Suppressor macrophage treated with lipopolysaccharide for 1 hour (primary cell): ENCODE results near the gene TMEM259.

Experiments
- DNase-seq, 3 donors: peaks; one replicate each; pipeline ENCODE4 v3.0.0-alpha.2; 2020 to 2022

TMEM259 gene

DNA sequence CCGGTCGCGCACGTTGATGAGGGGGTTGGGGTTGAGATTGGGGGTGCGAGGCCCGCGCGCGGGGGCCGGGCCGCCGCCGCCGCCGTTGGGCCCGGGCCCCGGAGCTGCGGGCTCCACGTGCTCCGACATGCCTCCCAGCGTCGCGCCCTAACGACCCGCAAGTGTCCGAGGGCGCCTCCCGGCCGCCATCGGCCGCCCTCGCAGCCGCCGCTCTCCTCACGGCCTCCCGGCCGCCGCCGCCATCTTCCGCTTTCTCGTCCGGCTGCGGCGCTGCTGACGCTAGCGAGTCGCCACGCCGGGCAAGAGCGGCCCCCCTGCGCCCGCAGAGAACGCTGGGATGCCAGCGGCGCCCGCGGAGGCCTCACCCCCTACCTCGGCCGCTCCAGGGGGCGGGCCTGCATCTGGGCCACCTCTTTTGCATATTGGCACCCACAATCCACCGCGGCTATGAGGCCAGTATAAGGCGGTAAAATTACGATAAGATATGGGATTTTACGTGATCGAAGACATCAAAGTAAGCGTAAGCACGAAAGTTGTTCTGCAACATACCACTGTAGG, at the start of gene TMEM259:
TSS of gene TMEM259 (minus strand) at position 256 of the 558 bp plus-strand sequence. CDS start at position 129, 127 bp downstream.
- peak; percentile 98 to 99 (median 99) for DNase-seq

GRCh38 chr19:1070576-1070930, 49.6 kb upstream of the TMEM259 start:
- no peak for DNase-seq

DNA sequence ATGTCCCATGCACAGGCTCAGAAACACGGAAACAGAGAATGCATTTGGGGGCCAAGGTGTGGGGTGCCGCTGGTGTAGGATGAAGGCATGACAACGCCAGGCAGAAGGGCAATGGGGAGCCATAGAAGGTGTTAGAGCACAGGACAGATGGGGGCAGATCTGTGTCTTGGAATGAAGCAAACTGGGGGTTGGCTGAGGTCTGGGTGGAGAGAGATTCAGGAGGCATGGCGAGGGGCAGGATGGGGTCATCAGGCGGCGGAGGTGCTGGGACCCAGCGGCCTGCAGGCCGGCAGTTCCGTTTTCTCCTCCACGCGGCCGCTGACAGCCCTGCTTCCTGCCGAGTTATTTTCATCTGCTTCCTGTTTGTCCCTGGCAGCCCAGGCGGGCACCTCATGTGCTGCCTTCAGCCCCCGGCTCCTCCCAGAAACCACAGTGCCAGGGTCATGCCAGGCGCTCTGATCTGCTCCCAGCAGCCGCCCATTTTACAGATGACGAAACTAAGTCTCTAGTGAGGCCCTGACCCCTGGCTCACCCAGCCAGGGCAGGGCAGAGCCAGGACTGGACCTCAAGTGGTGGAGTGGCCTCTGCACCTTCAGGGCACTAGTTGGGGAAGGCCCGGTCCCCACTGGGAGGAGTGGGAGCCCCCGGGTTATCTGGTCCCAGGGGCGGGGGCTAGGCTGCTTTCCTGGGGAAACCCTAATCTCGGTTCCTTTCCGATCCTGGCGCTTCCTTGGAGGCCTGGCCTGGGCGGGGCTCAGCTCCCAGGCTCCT, 48.3 kb upstream of the TMEM259 start:
- peak; percentile 91 to 93 (median 93) for DNase-seq

DNA sequence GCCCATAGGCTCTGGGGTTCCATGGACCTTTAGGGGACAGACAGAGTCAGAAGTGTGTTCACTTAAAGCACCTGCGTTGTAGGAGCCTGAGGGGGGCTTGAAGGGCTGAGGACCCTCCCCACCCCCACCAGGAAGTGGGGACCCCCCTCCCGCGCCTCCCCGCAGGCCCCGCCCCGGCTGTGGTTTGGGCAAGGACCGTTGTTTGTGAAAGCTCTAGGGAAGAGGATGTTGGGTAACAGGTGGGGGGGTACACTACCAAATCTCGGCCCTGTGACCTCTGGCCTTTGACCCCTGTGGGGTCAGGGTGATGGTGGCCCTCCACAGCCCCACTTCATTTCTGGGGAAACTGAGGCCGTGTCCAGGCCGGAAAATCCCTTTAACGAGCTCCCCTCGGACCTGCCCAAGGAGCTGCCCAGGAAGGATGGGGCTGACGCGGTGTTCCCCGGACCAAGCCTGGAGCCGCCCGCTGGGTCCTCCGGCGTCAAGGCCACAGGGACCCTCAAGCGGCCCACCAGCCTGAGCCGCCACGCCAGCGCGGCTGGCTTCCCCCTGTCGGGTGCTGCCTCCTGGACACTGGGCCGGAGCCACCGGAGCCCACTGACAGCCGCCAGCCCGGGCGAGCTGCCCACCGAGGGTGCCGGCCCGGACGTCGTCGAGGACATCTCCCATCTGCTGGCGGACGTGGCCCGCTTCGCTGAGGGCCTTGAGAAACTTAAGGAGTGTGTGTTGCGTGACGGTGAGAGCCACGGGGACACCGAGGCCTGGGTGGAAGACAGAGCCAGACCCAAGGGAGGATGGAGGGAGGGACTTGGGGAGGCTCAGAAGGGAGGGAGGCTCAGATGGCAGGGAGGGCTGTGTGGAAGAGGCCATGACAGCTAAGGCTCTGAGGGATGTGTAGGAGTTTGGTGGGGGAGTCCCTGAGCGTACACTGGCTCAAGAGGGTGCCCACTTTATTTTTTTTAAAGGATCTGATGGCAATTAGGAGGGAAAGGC, 47.4 kb upstream of the TMEM259 start:
- peak; percentile 57 to 75 (median 64) for DNase-seq

DNA sequence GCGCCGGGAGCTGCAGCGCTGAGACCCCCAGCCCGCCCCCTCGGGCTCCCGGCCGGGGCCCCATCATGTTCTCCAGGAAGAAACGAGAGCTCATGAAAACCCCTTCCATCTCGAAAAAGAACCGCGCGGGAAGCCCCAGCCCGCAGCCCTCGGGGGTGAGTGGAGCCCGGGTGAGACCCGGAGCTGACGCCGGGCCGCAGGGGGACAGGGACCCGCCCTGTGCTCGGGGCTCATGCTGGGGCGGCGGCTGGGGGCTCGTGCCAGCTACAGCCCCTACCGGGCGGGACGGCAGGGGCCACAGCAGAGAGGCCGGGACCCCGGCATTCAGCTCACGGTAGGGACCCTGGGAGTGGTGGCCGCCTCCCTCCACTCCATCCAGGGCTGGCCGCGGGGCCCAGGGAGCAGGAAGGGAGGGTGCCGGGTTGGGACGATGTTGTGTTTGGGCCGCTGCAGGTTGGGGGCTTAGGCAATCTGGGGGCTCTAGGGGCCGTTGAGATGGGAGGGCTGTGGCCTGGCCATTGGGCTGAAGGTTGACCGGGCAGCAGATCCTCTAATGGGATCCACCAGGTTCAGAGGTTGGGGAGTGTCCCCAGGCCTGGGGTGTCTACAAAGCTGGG, 46.5 kb upstream of the TMEM259 start:
- peak; percentile 64 to 77 (median 64) for DNase-seq

DNA sequence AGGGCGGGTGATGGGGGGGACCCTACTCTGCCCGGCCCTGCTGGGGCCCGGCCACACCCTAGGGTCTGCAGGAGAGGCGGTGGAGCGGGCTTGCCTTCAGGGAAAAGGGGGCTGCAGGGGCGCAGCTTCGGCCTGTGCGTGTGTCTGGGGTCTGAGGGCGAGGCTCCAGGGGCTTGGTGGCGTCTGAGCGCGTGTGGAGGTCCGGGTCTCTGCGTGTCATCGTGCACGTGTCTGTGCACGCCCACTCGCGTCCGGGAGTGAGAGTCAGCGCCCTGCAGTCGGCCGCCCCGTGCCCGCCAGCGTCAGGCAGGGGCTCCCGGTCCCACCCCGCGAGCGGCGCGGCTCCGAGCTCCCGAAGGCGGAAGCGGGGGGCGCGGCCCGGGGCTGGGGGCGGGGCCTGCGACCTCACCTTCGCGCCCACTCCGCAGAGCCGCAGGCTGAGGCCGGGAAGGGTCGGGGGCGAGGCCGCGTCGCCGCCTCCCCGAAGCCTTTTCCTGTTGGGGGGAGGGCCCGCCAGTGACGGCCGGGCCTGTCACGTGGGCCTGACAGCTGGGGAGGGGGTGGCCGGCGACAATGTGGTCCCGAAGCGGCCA, 45.9 kb upstream of the TMEM259 start, which contains the start of gene ARHGAP45:
TSS of gene ARHGAP45 (plus strand) at position 420 of the 593 bp plus-strand sequence. CDS start 239 bp downstream, outside the sequence.
- DNase-seq, result peak; percentile 84 to 89 (median 87)

DNA sequence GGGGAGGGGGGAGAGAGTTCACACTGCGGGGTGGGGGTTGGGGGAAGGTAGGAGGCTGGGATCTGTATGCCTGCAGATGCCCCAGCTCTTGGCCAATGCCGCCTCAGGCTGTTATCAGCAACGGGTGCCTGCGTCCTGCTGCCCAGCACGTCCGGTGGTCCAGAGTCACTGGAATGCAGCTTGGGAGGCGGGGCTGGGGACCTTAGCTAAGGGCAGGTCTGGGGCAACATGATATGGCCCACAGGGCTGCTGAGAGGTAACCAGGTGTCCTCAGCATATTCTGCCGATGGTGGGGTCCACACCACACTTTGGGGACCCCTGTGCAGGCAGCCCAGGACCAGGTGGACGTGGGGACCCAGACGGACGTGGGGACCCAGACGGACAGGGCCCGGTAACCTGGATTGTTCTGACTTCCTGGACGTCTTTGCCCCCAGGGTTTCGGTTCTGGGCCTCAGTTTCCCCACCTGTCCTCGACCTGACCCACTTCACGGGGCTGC, 45.4 kb upstream of the TMEM259 start:
- DNase-seq, result no peak

DNA sequence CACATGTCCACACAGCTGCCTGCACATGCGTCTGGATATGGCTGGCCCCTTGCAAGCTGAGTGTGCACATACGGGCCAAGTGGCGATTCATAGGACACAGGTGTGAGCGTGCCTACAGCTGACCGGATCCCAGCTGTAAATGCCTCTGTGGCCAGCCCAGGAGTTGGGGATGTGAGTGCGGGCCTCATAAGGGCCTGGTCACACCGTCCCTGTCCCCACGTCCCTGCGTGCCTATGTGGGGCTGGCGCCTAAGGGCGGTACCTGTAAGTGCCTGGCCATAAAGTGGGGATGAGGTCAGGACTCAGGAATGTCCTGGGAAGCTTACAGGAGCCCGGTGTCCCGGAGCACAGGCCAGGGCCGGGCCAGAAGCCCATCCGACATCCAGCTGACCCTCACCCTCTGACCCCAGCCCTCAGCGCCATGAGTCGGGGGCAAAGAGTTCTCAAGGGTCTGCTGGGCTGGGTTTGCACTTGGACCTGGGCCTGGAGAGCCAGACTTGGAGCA, 44.7 kb upstream of the TMEM259 start:
- no peak for DNase-seq

DNA sequence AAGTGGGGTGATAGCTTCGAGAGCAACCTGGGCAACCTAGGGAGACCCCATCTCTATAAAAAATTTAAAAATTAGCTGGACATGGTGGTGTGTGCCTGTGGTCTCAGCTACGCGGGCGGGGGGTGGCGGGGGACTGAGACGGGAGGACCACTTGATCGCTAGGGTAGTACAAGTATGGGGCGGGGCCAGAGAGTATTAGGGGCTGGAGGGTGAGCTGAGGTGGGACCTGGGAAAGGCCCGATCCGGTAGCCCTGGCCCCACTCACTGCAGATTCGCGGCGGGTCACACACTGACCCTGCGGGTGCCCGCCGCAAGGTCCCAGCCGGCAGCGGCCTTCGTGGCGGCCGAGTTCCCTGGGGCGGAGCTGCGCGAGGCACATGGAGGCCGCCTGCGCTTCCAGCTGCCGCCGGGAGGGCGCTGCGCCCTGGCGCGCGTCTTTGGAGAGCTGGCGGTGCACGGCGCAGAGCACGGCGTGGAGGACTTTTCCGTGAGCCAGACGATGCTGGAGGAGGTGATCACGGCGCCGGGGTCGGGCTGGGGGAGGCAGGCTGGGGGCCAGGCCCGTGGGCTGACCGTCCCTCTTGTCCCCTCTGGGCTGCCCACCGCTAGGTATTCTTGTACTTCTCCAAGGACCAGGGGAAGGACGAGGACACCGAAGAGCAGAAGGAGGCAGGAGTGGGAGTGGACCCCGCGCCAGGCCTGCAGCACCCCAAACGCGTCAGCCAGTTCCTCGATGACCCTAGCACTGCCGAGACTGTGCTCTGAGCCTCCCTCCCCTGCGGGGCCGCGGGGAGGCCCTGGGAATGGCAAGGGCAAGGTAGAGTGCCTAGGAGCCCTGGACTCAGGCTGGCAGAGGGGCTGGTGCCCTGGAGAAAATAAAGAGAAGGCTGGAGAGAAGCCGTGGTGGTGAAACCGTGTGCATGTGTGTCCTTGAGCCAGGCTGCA, 44.0 kb upstream of the TMEM259 start:
- peak; percentile 84 to 92 (median 88) for DNase-seq

DNA sequence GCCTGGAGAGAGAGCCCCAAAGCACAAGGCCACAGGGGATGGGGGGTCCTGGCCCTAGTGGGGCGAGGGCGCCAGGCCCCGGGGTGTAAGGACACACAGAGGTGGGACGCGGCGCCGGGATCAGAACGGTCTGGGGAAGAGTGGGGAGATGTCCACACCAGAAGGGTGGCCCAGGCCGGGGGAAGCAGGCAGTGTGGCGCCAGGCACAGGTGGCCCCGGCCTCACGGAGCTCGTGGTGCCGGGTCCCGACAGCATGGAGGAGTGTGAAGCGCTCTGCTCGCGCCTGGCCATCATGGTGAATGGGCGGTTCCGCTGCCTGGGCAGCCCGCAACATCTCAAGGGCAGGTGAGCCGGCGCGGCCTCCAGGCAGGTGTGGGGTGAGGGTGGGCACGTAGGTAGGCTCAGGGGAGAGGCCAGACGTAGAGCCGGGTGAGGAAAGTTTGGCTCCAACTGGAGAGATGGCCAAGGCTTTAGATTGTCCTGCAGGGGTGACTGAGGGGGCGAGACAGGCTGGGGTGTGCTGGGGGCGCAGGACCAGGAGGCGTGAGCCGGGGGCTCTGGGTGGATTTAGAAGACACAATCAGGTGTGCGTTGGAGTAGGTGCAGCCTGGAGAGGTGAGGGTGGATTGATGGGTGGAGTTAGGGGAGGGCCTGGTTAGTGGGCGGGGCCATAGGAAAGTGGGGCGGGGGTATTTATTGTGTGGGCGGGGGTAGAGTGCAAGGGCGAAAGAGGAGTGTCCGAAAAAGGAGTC, 43.2 kb upstream of the TMEM259 start:
- DNase-seq, result no peak

GRCh38 chr19:1063030-1063908, 42.3 kb upstream of the TMEM259 start:
- DNase-seq, result peak; percentile 63 to 74 (median 74)

DNA sequence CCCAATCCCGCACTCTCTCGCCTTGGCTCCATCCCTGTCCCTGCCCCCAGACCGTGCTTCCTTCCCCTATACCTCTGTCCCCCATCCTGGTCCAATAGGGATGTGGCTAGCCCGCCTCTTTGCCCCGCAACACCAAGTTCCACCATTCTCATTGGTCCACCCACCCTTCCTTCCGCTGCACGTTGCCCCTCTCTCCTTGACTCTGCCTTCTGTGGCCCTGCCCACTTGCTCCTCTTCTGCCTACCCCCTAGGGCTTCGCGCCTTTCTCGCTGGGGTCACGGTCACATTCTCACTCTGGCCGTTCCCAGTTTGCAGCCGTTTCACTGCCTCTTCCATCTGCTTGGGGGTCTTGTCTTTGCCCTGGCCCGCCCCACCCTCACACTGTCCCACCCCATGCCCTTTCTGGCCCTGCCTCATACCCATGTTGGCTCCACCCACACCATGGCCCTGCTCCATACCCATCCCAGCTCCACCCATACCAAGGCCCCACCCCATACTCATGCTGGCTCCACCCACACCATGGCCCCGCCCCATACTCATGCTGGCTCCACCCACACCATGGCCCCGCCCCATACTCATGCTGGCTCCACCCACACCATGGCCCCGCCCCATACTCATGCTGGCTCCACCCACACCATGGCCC, 41.6 kb upstream of the TMEM259 start:
- DNase-seq, result no peak

- no peak for DNase-seq
Measured at GRCh38 chr19:1061987-1062386, 41.1 kb upstream of the TMEM259 start.

DNA sequence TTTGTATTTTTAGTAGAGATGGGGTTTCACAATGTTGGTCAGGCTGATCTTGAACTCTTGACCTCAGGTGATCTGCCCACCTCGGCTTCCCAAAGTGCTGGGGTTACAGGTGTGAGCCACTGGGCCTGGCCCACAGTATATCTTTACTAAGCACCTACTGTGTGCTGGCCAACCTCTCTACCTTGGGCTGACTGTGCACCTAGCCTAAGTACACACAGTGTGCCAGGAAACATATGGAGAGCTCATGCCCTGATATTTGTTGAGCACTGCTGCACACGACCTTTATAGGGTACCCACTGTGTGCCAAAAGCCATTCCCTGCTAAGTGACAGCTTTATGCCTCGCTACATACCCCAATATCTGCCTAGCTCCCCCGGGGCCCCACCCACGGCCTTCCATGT, 39.8 kb upstream of the TMEM259 start:
- no peak for DNase-seq

DNA sequence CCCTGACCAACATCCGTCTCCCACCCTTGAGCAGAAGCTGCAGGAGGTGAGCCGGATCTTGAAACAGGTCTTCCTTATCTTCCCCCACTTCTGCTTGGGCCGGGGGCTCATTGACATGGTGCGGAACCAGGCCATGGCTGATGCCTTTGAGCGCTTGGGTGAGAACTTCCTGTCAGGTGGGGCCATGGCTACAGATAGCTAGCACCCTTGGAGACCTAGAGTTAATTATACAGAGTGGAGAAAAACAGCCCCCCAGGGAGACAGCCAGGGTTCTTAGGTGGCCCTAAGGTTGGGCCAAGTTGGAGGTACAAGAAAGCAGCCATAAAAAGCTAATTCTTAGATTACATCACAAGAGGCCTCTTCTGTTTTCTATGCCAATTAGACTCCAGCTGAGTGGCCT, 37.2 kb upstream of the TMEM259 start:
- DNase-seq, result no peak

DNA sequence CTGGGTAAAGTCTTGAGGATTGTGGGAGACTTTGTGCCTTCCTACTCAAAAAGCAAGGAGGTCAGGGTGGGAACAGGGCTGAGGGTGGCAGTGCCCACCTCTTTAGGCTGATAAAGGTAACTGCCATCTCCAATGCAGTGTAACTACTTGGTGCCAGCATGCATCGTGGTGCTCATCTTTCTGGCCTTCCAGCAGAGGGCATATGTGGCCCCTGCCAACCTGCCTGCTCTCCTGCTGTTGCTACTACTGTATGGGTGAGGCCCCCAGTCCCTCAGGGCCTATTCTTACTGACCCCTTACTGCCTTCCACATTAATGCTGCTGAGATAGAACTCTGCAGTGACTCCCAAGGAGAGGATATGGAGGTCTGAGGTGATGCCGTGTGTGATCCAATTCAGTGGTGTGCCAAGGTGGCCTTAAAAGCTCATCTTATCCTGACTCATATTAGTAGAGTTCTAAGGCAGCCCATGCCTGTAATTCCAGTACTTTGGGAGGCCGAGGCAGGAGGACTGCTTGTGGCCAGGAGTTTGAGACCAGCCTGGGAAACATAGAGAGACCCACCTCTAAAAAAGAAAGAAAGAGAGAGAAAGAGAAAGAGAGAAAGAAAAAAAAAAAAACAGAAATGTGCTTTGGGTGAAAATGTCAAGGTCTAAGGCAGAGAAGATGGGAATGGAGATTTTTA, 36.4 kb upstream of the TMEM259 start:
- peak; percentile 39 to 46 (median 40) for DNase-seq

DNA sequence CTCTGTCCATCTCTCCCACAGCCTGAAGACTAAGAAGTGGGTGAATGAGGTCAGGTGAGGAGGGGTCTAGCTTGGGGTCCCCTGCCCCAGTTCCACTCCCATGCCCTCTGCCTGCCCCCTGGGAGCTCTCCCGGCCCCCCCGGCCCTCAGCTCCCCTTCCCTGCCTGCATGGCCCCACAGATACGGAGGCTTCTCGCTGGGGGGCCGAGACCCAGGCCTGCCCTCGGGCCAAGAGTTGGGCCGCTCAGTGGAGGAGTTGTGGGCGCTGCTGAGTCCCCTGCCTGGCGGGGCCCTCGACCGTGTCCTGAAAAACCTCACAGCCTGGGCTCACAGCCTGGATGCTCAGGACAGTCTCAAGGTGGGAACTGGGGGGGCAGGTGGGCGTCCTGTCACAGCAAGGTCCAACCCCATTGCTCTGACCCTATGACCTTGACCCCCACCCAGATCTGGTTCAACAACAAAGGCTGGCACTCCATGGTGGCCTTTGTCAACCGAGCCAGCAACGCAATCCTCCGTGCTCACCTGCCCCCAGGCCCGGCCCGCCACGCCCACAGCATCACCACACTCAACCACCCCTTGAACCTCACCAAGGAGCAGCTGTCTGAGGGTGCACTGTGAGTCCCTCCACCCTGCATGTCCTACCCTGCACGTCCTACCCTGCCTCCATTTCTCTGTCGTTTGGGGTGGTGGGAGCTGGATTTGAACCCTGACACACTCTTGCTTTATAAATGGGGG, 35.1 kb upstream of the TMEM259 start:
- DNase-seq, result no peak
